Activated naive CD4-positive, alpha-beta T cell treated with anti-CD3 and anti-CD28 coated beads, Interleukin-2, amount 50 U/mL, for 24 hours (primary cell): ENCODE measurements around the gene TEPSIN.
A peak's percentile ranks its signal among the peaks of the same experiment; 100 is the strongest.

Source experiments
- H3K27ac Mint-ChIP-seq: one replicate; pipeline ENCODE4 v1.8.0; 2021; ENCODE audit warnings: mild to moderate bottlenecking, mixed read lengths
- H3K27me3 Mint-ChIP-seq: one replicate; pipeline ENCODE4 v1.8.0; 2021; ENCODE audit warnings: mixed read lengths
- H3K36me3 Mint-ChIP-seq: one replicate; pipeline ENCODE4 v1.8.0; 2021; ENCODE audit warnings: mixed read lengths
- H3K4me1 Mint-ChIP-seq: one replicate; pipeline ENCODE4 v1.8.0; 2021; ENCODE audit warnings: mixed read lengths
- H3K4me3 Mint-ChIP-seq: one replicate; pipeline ENCODE4 v1.8.0; 2021; ENCODE audit warnings: mild to moderate bottlenecking, mixed read lengths
- H3K9me3 Mint-ChIP-seq: one replicate; pipeline ENCODE4 v1.8.0; 2021; ENCODE audit warnings: mixed read lengths

TEPSIN gene, protein sequence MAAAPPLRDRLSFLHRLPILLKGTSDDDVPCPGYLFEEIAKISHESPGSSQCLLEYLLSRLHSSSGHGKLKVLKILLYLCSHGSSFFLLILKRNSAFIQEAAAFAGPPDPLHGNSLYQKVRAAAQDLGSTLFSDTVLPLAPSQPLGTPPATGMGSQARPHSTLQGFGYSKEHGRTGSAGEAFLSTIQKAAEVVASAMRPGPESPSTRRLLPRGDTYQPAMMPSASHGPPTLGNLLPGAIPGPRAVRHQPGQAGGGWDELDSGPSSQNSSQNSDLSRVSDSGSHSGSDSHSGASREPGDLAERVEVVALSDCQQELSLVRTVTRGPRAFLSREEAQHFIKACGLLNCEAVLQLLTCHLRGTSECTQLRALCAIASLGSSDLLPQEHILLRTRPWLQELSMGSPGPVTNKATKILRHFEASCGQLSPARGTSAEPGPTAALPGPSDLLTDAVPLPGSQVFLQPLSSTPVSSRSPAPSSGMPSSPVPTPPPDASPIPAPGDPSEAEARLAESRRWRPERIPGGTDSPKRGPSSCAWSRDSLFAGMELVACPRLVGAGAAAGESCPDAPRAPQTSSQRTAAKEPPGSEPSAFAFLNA

DNA sequence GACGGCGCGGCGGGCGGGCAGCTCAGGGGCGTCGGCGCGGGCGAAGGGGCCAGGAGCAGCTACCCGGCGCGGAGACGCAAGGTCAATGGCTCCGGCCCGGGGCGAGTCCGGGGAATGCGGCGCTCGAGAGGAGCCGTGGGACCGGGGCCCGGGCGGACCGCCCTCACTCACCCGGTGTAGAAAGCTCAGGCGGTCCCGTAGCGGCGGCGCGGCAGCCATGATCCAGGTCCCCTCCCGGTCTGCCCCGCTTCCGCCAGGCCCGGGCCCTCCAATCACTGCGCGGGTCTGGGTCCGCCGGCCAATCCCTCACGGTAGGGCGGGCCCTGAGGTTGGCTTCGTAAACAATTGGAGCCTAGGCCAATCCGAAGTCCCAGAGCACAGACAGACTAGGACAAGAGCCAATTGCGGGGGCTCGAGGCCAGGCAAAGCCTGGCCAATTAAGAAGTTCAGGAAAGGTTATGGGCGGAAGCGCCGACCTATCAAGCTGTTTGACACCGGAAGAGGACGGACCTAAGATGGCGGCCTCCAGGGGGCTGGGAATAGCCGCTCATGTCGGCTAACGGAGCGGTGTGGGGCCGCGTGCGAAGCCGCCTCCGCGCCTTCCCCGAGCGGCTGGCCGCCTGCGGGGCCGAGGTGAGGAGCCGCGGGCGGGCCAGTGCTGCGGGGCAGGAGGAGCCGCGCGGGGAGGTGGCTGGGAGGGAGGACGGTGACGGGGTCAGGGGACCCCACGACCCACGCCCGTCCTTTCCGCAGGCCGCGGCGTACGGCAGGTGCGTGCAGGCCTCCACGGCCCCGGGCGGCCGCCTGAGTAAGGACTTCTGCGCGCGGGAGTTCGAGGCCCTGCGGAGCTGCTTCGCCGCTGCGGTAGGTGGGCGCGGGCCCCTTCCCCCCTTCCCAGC is at the start of gene TEPSIN, which contains the start of gene NDUFAF8:
Gene TEPSIN, minus strand, starts transcription at position 241 of the 899 bp plus-strand sequence. Its CDS starts 22 bp downstream, at position 219.
Gene NDUFAF8, plus strand, starts transcription at position 504 of the 899 bp plus-strand sequence. Its CDS starts 46 bp downstream, at position 550.
- H3K36me3 Mint-ChIP-seq, result no peaks in the 10 kb centered on the region

DNA sequence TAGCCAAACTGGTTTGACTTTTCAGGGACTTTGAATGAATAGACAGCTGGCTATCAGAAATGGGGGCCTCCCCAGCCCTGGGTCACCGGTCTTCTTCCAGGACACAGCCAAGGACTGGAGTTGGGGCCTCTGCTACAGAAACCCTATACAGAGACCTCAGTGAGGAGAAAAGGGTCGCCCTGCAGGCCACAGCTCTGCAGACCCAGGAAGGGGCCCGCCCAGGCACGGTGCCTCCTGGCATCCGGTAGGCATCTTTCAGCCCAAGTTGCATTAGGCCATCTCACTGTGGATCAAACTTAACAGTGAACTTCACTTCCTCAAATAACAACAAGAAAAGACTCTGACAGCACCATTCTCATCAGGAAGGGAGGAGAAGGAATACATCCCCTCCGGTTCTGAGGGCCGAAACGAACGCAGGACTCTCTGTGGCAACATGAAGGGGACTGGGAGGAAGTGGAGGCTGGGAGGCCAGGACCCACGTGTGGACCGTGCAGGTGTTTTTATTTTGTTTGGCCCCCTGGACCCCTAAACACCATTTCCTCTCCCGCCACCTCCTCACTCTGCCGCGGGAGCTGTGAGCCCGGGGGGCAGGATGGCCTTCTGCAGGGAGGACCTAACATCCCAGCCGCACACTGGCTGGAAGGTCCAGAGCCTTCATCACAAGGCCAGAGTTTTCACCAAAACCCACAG is 49.0 kb upstream of the TEPSIN start:
- Mint-ChIP-seq H3K4me3 (peak overlapping the region; percentile 23), H3K36me3 (no peaks in the 10 kb centered on the region), H3K27me3 (no peaks in the 10 kb centered on the region), H3K9me3 (no peaks in the 10 kb centered on the region), H3K4me1 (peaks cover 52% of the 10 kb centered on the region), H3K27ac (peak overlapping the region; percentile 12)

More for the DNA sequence above, at the start of gene TEPSIN, which contains the start of gene NDUFAF8:
- Mint-ChIP-seq H3K9me3 (no peaks in the 10 kb centered on the region), H3K27ac (peak within 1 kb of the TSS; percentile 89), H3K4me3 (peak within 1 kb of the TSS; percentile 95), H3K4me1 (peaks cover 50% of the 10 kb centered on the region), H3K27me3 (no peaks in the 10 kb centered on the region)

DNA sequence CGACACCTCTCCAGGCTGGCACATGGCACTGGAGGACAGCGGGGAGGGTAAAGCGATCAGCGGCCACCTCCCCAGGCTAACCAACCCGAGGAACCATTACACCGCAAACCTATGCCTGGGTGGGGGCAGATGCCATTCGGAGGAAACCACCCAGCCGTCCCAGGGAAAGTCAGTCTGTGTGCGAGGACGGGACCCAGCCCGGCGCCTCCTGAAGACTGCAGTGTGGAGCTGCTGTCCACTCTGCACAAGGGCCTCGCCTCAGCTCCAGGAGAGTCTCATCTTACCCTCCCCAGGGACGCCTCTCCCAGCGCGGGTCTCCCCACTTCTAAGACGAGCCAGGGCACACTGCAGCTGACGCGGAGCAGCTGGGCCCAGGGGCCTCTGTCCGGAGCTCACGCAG is 48.3 kb upstream of the TEPSIN start:
- H3K4me3 Mint-ChIP-seq, result peak overlapping the region; percentile 23
- no peaks in the 10 kb centered on the region for H3K36me3 Mint-ChIP-seq

DNA sequence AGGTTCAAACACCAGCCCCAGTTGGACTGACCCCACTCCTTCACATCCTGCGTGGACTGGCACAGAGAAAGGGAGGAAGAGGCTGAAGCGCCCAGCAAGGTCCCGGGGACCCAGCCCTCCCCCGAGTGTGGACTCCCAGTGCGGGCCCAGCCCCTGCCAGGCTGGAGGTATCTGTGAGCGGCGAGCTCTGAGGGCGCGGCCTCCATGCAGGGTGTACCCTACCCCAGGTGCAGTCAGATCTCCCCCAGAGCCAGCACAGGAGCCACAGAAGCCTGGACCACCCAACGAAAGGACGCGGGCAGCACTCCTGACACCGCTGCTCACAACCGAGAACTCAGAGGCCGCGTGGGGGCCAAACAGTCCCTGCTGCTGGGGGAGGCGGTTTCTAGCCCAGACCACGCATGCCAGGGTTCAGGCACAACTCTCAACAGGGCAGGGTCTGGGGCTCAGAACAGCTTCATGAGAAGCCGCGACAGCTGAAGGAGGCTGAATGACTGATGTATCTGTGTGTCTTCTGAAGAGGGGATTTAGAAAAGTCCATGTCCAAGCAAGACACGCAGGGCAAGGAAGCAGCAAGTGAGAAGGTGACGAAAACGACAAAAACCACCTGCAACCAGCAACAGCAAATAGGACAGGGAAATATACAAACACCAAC is 47.8 kb upstream of the TEPSIN start:
- Mint-ChIP-seq H3K4me1 (peaks cover 49% of the 10 kb centered on the region), H3K4me3 (peak overlapping the region; percentile 57), H3K27ac (peak overlapping the region; percentile 51), H3K9me3 (no peaks in the 10 kb centered on the region), H3K36me3 (no peaks in the 10 kb centered on the region), H3K27me3 (no peaks in the 10 kb centered on the region)

More for the DNA sequence above, 48.3 kb upstream of the TEPSIN start:
- Mint-ChIP-seq H3K27me3 (no peaks in the 10 kb centered on the region), H3K27ac (peak overlapping the region; percentile 65), H3K9me3 (no peaks in the 10 kb centered on the region), H3K4me1 (peaks cover 52% of the 10 kb centered on the region)

DNA sequence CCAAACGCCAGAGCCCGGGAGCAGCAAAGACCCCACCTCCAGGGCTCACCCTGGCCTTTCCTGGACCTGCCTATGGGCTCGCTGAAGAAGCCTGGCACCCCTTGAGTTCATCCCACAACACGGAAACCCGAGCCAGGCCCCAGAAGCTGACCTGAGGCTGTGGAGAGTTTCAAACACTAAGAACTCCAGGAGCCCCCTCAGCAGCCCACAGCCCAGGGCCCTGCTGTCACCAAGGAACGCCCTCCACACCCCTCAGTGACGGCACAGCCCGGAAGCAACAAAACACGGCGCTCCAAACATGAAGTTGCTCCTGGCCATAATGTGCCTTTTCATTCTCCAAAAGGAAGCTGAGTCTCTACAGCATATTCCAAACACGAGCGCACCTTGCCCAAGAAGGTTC is 47.0 kb upstream of the TEPSIN start:
- peak overlapping the region; percentile 95 for H3K27ac Mint-ChIP-seq
- H3K4me3 Mint-ChIP-seq, result peak overlapping the region; percentile 86
- no peaks in the 10 kb centered on the region for H3K27me3 Mint-ChIP-seq
- no peaks in the 10 kb centered on the region for H3K9me3 Mint-ChIP-seq
- no peaks in the 10 kb centered on the region for H3K36me3 Mint-ChIP-seq
- H3K4me1 Mint-ChIP-seq, result peaks cover 45% of the 10 kb centered on the region

DNA sequence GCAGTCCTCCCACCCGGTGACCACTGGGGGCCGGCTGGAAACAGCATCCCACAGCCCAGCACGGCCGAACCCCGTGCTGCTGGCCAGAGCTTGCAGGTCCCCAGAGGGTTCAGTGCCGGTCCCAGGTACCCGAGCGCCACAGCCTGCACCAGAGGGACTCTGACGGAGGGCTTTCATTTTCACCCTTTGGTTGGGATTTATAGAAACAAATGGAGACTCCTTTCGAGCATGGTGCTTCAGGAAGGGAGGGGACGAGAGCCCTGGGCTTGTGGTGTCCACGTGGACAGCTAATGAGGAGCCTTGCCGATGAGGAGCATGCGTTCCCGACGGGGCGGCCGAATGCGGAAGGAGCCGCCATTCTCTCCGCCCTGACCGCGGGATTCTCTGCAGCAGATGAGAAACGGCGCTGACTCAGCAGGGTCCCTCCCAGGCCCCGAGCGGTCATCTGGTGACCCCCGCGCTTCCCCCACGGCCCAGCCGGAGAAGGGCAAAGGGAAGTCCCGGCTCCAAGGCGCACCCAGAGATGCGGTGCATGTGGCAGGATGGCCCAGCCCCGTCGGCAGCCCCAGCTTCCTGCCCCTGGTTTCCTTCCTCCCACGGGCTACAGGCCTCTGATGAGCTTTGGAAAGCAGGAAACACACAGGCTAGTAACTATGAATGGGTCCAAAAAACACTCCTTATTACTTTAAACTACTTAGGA is 46.5 kb upstream of the TEPSIN start:
- H3K36me3 Mint-ChIP-seq, result peaks cover 2% of the 10 kb centered on the region
- H3K27me3 Mint-ChIP-seq, result no peaks in the 10 kb centered on the region
- peak overlapping the region; percentile 86 for H3K4me3 Mint-ChIP-seq
- no peaks in the 10 kb centered on the region for H3K9me3 Mint-ChIP-seq
- peak overlapping the region; percentile 95 for H3K27ac Mint-ChIP-seq
- H3K4me1 Mint-ChIP-seq, result peaks cover 45% of the 10 kb centered on the region

DNA sequence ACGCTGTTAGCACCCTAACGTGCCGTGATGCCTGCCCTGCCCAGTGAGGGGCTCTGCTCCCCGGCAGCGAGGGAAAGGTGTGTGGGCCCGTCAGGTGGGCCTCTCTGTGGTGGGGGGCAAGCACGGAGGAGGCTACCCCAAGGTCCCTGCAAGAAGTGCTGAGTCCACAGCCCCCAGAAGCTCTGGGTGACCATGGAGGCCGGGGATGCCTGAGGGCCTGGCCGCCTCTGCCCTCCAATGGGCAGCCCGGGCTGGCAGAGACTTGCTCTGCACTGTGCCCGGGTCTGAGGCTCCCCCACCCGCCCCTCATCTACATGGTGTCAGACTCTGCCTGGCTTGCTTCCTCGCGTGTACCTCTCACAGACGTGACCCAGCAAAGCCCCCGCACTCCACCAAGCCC is 44.0 kb upstream of the TEPSIN start:
- H3K27ac Mint-ChIP-seq, result no peak overlapping the region
- H3K27me3 Mint-ChIP-seq, result no peaks in the 10 kb centered on the region

DNA sequence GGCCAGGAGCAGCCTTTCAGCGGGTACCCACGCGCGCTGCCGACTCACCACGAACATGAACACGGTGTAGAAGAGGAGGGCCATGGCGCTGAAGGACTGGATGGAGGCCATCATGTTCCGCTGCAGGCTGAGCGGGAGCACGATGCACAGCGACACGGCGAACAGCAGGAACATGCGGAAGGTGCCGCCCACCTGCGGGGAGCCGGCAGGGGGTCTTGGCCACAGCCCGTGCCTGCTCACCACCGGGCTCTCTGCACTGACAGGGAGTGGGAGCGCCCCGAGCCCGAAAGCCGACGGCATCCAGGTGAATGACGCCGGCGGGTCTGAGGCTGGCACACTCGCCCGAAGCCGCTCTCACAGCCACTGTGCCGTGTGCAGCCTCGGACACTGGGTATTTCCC is 43.3 kb upstream of the TEPSIN start:
- H3K9me3 Mint-ChIP-seq, result no peaks in the 10 kb centered on the region
- H3K4me1 Mint-ChIP-seq, result peaks cover 28% of the 10 kb centered on the region
- H3K27ac Mint-ChIP-seq, result no peak overlapping the region
- no peaks in the 10 kb centered on the region for H3K27me3 Mint-ChIP-seq
- H3K4me3 Mint-ChIP-seq, result no peak overlapping the region
- H3K36me3 Mint-ChIP-seq, result peaks cover 2% of the 10 kb centered on the region

More for the DNA sequence above, 44.0 kb upstream of the TEPSIN start:
- Mint-ChIP-seq H3K36me3 (peaks cover 2% of the 10 kb centered on the region), H3K4me3 (no peak overlapping the region), H3K4me1 (peaks cover 36% of the 10 kb centered on the region), H3K9me3 (no peaks in the 10 kb centered on the region)

DNA sequence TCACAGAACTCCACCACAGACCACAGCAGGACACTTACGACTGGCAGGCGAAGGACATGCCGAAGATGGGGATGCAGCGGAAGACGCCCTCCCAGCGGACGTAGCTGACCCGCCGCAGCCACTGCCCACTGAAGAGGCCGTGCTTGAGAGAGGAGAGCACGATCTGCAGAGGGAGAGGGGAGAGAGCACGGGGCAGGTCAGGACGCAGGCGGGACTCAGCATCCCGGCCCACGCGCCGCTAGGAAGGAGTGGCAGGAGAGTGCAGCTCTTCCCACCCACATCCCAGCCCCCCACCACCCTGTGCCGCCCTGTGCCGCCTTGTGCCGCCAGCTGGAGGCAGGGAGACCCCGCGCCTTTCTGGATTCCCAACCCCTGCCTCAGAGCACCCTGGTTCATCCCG is 41.7 kb upstream of the TEPSIN start:
- Mint-ChIP-seq H3K4me3 (no peak overlapping the region), H3K4me1 (peaks cover 13% of the 10 kb centered on the region), H3K27me3 (no peaks in the 10 kb centered on the region), H3K9me3 (no peaks in the 10 kb centered on the region), H3K27ac (no peak overlapping the region), H3K36me3 (peaks cover 4% of the 10 kb centered on the region)

DNA sequence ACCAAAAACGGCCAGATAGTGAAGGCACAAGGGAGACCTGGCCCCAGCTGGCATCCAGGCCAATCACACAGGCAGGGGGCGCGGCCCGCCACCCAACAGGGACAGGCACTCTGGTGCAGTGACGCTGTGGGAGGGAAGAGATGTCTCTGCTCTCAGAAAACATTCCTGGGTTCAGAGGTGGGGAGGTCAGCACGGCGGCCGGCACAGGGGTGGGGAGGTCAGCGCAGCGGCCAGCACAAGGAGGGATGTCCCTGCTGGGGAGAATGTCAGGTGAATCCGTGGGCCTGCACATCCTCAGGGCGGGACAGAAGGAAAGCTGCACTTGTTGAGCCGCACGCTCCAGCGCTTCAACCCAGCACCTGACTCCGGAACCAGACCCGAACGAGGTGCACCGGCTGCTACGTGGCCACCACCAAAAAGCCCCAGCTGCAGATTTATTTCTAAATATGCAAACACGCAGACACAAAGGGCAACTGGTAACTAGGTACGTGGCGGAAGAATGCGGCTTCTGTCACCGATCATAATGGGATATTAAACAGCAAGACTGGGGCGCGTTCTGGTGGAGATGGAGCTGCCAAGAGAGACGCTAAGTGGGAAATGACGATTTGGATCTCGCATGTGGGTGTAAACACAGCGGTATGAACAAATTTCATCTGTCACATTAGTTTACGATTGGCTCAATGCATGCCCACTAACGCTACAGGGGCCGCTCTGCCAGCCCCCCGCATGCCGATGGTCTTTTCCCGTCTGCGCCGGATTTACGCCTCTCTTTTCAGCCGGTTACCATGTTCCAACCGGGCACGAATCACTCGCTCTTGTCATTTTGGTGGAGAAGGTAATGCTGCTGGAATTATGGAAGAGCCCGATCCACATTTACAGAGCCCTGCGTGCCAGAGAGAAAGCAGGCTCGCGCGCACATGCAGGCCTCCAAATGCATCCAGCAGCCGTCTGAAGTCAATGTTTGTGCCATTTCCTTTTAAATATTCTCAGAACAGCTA is 40.7 kb upstream of the TEPSIN start:
- peaks cover 4% of the 10 kb centered on the region for H3K4me1 Mint-ChIP-seq
- H3K4me3 Mint-ChIP-seq, result no peak overlapping the region
- no peak overlapping the region for H3K27ac Mint-ChIP-seq
- H3K9me3 Mint-ChIP-seq, result no peaks in the 10 kb centered on the region
- peaks cover 4% of the 10 kb centered on the region for H3K36me3 Mint-ChIP-seq
- H3K27me3 Mint-ChIP-seq, result no peaks in the 10 kb centered on the region

DNA sequence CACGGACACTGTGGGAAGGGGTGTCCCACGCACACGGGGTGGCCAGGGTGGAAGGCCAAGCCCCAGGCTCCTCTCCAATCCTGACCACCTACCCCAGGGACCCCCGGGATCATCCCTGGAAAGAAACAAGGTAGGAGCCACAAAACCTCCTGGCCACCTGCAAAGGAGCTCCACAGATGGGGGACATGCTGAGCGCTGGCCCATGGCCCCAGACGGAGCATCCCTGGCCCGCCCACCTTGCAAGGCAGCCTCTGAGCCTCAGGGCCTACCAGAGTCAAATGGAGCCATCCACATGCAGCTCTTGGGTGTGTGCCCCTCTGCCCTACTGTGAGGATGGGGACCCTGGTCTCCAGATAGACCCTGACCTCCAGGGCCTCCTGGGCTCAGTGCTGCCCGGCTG is 40.0 kb upstream of the TEPSIN start:
- no peaks in the 10 kb centered on the region for H3K27me3 Mint-ChIP-seq
- no peaks in the 10 kb centered on the region for H3K9me3 Mint-ChIP-seq
- no peak overlapping the region for H3K27ac Mint-ChIP-seq
- H3K36me3 Mint-ChIP-seq, result peaks cover 4% of the 10 kb centered on the region
- no peak overlapping the region for H3K4me3 Mint-ChIP-seq
- no peaks in the 10 kb centered on the region for H3K4me1 Mint-ChIP-seq

DNA sequence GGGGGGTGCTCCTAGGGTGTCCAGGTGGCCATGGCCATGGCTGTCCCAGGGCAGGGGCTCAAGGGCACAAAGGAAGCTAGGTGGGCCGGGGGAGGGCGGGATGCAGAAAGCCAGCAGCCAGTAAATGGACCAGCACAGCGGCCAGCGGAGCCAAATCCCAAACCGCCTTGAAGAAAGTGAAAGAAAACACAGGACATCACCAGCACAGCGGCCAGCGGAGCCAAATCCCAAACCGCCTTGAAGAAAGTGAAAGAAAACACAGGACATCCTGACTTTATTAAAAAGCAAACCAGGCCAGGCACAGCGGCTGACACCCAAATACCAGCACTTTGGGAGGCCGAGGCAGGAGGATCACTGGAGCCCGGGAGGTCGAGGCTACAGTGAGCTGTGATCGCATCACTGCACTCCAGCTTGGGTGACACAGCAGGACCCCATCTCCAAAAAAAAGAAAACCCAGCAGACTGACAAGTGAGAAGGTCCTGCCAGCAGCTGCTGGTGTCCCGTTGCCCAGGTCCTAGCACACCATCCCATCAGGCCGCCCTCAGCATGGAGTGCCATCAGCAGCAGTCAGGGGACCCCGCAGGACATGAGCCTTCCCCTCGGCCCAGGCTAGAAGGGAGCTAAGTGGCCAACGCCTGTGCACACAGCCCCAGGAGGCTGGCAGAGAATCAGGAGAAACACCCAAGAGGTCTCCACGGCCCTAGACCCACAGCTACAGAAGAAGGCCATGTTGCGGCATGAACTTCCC is 39.3 kb upstream of the TEPSIN start:
- Mint-ChIP-seq H3K36me3 (peaks cover 4% of the 10 kb centered on the region), H3K4me1 (no peaks in the 10 kb centered on the region), H3K27me3 (no peaks in the 10 kb centered on the region), H3K4me3 (no peak overlapping the region), H3K9me3 (no peaks in the 10 kb centered on the region), H3K27ac (no peak overlapping the region)

DNA sequence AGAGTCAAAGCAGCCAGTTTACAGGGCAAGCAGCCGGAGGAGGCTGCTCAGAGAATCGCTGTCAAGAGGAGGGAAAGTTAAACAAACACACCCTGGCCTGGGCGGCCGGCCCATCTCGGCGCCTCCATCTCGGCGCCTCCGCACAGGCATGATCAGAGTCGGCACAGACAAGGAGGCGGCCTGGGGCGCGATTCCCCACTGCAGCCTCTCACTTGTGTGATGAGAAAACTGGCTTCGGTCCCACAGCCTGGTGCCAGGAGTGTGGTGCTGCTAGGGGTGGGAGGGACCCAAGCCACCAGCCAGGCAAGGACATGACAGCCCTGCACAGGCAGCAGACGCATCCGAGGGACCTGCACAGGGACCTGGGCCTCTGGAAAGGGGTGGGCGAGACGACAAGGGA is 38.6 kb upstream of the TEPSIN start:
- Mint-ChIP-seq H3K27me3 (no peaks in the 10 kb centered on the region), H3K27ac (no peak overlapping the region), H3K9me3 (no peaks in the 10 kb centered on the region), H3K4me3 (no peak overlapping the region), H3K36me3 (peaks cover 8% of the 10 kb centered on the region), H3K4me1 (peaks cover 6% of the 10 kb centered on the region)
